Heart right ventricle (tissue), 16 donors: Measurements from ENCODE around the gene SPTBN1. TPM values are rescaled to one million over a fixed set of nuclear protein-coding genes. Genes with fewer than 3 reads are reported as not detected.
A peak's percentile ranks its signal among the peaks of the same experiment; 100 is the strongest.

Experiments used
- ATAC-seq, 8 donors: fragments of 200-7000 bp; cut with Tn5 transposase; one replicate each; pipeline ENCODE4 v1.9.1; 2020; ENCODE audit warnings: mild to moderate bottlenecking in 8 of 8, moderate library complexity in 8 of 8, moderate number of reproducible peaks in 1 of 8
- DNase-seq, 2 donors: peaks; one replicate each; pipeline ENCODE4 v3.0.0-alpha.2; 2020
- H3K27ac ChIP-seq, 10 donors: fragments of 200-600 bp; sonication (generic) in 2 of 10; one replicate each; pipeline versions ENCODE4 v1.5.0 to v1.8.0; 2020 to 2022; ENCODE audit warnings: mild to moderate bottlenecking in 3 of 10
- H3K27me3 ChIP-seq, 7 donors: fragments of 200-600 bp; one replicate each; pipeline ENCODE4 v1.8.0; 2021 to 2022; ENCODE audit warnings: mild to moderate bottlenecking in 2 of 7
- H3K36me3 ChIP-seq, 9 donors: fragments of 200-600 bp; sonication (generic) in 1 of 9; one replicate each; pipeline versions ENCODE4 v1.5.0 to v1.8.0; 2020 to 2022; ENCODE audit warnings: mild to moderate bottlenecking in 2 of 9
- H3K4me1 ChIP-seq, 9 donors: fragments of 200-600 bp; sonication (generic) in 1 of 9; one replicate each; pipeline versions ENCODE4 v1.5.0 to v1.8.0; 2020 to 2022; ENCODE audit warnings: mild to moderate bottlenecking in 4 of 9
- H3K4me3 ChIP-seq, 10 donors: fragments of 200-600 bp; sonication (generic) in 2 of 10; one replicate each; pipeline versions ENCODE4 v1.5.0 to v1.8.0; 2020 to 2022; ENCODE audit warnings: mild to moderate bottlenecking in 7 of 10, moderate library complexity in 2 of 10
- H3K9me3 ChIP-seq, 11 donors: fragments of 200-600 bp in 10 of 11; sonication (generic) in 2 of 11; one replicate each; pipeline versions ENCODE4 v1.5.0 to v1.8.0; 2013 to 2022; ENCODE audit warnings: mild to moderate bottlenecking in 2 of 11, control low read depth in 1 of 11, moderate library complexity in 1 of 11
- WGBS, 2 donors: extraction: QIAGEN DNeasy Blood & Tissue Kit; methylation state at CpG; one replicate each; pipeline ENCODE4 v1.1.7; 2013; ENCODE audit warnings: inconsistent platforms in 1 of 2; 5-methylcytosine and 5-hydroxymethylcytosine counted together
- intact Hi-C, 10 donors: fragments of 100-400 bp; cut with DNase I; formaldehyde crosslinking; loops; one replicate each; pipeline versions ENCODE4 v1.11.1 to v1.14.2; 2022
- polyA plus RNA-seq, 2 donors: library from polyadenylated mRNA; stranded (reverse); fragments of 200-250 nt; gene quantifications; one replicate each; pipeline ENCODE4 v1.2.3, GENCODE V29; 2013
- total RNA-seq, 10 donors: library from RNA; stranded (reverse); fragmentation: NEBNext Ultra II Directional in 3 of 10; extraction: Animal tissue kit (Norgen Biotek cat#: 25700) in 3 of 10; gene quantifications; one replicate each; pipeline versions ENCODE4 v1.2.1 to v1.2.4, GENCODE V29; 2021 to 2023
- TF ChIP-seq, protein P1 (sequence below), 9 donors: fragments of 200-600 bp; sonication (generic) in 2 of 9; IDR thresholded peaks; one replicate each; pipeline versions ENCODE4 v1.5.0 to v1.8.0; 2021 to 2022; ENCODE audit warnings: antibody characterized with exemption in 9 of 9, mild to moderate bottlenecking in 5 of 9, moderate library complexity in 1 of 9
- donor health status: Arrhythmogenic right ventricular cardiomyopathy.
- donor health status: ischemic (EF 13 %, LVEDD 7.1; RV severe dilation, severe dysfunction).
- donor health status: healthy with polysubstance abuse.
- donor health status: DM: no; HTN: yes; CAD: no.
- donor health status: DM: no; HTN: no; CAD: no.
- donor health status: ischemic (EF 25% LVEDD 6.9; RV normal size, moderate dysfunction).
- donor health status: ischemic (EF 25% LVEDD 5.7; RV mildly dilated, moderate dysfunction).
- donor health status: healthy.
- donor health status: DM: yes; HTN: yes; CAD: no.
- donor health status: Ischemic cardiomyopathy.
- donor health status: ischemic (EF 35%, LVEDD 5.7; RV mildly dilated, moderate dysfunction).
- donor health status: nonischemic (EF 11% LVEDD 7.7; RV severe dilation, severe dysfunction).
- donor health status: DM: yes; HTN: yes; CAD: no.
- donor health status: PGD.
- donor health status: ischemic (EF 29% LVEDD 5.4; RV normal size, mild dysfunction).
- donor health status: nonischemic (EF 23%, LVEDD 6.1; RV moderate dilation, normal function).

Gene SPTBN1
- total and polyA plus RNA-seq, 12 donors: 91.1 to 643 (median 494) TPM

DNA sequence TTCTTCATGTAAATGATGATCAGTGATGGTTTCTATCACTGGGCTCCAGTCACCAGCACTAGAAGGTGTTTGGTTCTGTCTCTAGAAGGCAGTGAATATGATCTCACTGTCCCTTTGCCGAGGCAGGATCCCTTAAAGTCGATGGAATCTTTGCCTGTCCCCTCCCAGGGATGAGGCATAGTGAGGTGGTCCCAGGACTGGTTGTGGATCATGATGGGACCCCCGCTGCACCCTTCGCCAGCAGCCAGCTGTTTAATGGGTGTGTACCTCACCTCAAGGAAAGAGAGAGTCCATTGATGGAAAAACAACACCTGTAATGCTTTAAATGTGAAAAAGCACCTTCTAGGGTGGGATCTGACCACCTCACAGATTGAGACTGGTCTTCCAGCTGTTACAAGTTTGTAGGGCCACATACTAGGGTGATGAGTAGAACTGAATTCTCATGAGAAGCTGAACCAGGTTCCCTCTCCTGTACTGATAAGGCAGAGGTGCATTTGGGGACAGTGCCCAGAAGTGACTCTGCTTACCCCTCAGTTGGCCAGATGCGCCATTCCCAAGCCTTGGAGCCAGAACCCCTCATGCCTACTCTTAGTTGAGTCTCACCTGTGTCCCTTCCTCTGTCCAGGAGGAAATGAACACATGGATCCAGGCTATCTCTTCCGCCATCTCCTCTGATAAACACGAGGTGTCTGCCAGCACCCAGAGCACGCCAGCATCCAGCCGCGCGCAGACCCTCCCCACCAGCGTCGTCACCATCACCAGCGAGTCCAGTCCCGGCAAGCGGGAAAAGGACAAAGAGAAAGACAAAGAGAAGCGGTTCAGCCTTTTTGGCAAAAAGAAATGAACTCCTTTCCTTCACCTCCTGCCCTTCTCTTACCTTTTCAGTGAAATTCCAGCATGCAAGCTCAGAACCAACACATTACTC is 211.9 kb downstream of the SPTBN1 start:
- H3K36me3 ChIP-seq: peaks cover 0 to 95% (median 52%) of the 10 kb centered on the region in 9 donors
- no peaks in the 10 kb centered on the region for H3K27me3 ChIP-seq
- peaks cover 4 to 79% (median 63%) of the 10 kb centered on the region in 9 donors for H3K4me1 ChIP-seq
- H3K27ac ChIP-seq: peak overlapping the region; percentile 53 to 94 (median 76)
- intact Hi-C loops: loop anchor here in 5 of 10 donors (5.0 kb wide), 1 partner anchor 34 kb away; no protein-coding TSS in a partner anchor
- ATAC-seq (no peak), DNase-seq (no peak)
- no peak overlapping the region for H3K4me3 ChIP-seq
- WGBS, 2 donors: 84 to 88% methylated on average over 17 of the region's 17 CpGs
- TF ChIP-seq, protein P1, sequence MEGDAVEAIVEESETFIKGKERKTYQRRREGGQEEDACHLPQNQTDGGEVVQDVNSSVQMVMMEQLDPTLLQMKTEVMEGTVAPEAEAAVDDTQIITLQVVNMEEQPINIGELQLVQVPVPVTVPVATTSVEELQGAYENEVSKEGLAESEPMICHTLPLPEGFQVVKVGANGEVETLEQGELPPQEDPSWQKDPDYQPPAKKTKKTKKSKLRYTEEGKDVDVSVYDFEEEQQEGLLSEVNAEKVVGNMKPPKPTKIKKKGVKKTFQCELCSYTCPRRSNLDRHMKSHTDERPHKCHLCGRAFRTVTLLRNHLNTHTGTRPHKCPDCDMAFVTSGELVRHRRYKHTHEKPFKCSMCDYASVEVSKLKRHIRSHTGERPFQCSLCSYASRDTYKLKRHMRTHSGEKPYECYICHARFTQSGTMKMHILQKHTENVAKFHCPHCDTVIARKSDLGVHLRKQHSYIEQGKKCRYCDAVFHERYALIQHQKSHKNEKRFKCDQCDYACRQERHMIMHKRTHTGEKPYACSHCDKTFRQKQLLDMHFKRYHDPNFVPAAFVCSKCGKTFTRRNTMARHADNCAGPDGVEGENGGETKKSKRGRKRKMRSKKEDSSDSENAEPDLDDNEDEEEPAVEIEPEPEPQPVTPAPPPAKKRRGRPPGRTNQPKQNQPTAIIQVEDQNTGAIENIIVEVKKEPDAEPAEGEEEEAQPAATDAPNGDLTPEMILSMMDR (IDR thresholded peaks at IDR 0.05): no peak
- H3K9me3 ChIP-seq: no peaks in the 10 kb centered on the region

DNA sequence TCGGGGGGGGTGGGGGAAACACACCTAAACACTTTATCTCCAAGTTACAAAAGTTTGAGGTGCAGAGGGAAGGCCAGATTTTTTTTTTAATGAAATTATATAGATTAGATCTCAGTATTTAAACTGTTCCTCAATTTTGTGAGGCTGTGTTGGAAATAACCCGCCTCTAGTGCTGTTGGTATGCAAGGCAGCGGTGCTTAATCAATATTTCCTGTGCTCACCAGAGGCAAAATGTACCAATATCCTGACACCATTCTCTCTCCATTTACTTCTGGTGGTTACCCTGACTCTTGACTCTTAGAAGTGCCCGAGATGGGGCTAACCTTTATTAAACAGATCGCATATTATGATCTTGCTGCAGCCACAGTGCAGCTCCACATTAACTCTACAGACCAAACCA is 212.6 kb downstream of the SPTBN1 start:
- 93 to 95% methylated on average over 5 of the region's 5 CpGs for WGBS, 2 donors
- ATAC-seq: no peak
- intact Hi-C loops: loop anchor here in 5 of 10 donors (5.0 kb wide), 1 partner anchor 34 kb away; no protein-coding TSS in a partner anchor
- H3K9me3 ChIP-seq: no peaks in the 10 kb centered on the region
- TF ChIP-seq, protein P1 (IDR thresholded peaks at IDR 0.05): no peak
- H3K27ac ChIP-seq: peak overlapping the region in 8 of 10 donors; percentile 42 to 94 (median 78)
- H3K27me3 ChIP-seq: no peaks in the 10 kb centered on the region
- no peak overlapping the region for H3K4me3 ChIP-seq
- H3K36me3 ChIP-seq: peaks cover 0 to 87% (median 45%) of the 10 kb centered on the region in 9 donors
- DNase-seq: no peak
- peaks cover 8 to 86% (median 69%) of the 10 kb centered on the region in 9 donors for H3K4me1 ChIP-seq

DNA sequence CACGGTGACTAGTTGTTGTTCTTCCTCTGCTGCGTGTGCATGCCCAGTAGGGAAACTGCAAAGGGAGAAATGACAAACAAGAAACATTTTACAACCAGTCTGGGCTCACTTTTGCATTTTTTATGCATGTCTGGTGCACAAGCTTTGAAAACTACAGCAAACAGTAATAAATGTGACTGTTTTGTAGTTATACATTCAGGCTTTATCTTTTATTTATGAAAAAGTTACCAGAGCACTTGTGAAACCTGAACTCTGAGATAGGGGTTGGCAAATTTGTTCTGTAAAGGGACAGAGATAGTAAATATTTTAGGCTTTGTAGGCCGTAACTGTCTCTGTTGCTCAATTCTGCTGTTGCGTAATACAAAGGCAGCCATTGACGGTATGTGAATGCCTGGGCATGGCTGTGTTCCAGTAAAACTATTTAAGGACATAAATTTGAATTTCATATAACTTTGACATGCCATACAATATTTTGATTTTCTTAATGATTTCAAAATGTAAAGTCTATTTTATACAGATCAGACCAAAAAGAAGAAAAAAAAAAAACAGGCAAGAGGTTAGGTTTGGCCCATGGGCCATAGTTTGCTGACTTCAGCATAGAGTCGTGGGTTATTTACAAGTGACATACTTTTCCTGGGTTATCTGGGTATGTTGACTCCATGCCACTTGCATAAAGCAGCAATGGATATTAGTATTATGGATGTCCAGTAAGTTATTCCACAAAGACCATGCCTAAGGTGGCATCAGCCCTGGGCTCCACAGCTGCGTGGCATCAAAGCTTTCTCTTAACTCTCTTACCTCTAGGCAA is 213.8 kb downstream of the SPTBN1 start:
- DNase-seq: no peak
- 60 to 69% methylated on average over 7 of the region's 7 CpGs for WGBS, 2 donors
- Histone ChIP-seq H3K27ac (peak overlapping the region; percentile 7 to 94 (median 69)), H3K36me3 (peaks cover 0 to 76% (median 34%) of the 10 kb centered on the region in 9 donors), H3K9me3 (no peaks in the 10 kb centered on the region), H3K4me3 (no peak overlapping the region), H3K27me3 (no peaks in the 10 kb centered on the region), H3K4me1 (peaks cover 13 to 93% (median 76%) of the 10 kb centered on the region in 9 donors)
- intact Hi-C loops: loop anchor here in 5 of 10 donors (5.0 kb wide), 3 partner anchors 32 to 113 kb away; no protein-coding TSS in a partner anchor
- TF ChIP-seq, protein P1 (IDR thresholded peaks at IDR 0.05): no peak
- no peak for ATAC-seq
